Sigmoid colon (tissue), 7 donors: ENCODE measurements around the gene KCTD19. TPM values are rescaled to one million over a fixed set of nuclear protein-coding genes. Genes with fewer than 3 reads are reported as not detected.

ENCODE experiments used
- DNase-seq: peaks from one replicate; pipeline ENCODE4 v3.0.0-alpha.2; 2019
- H3K27ac ChIP-seq, 4 donors: fragments of 200-600 bp; sonication (generic); one replicate each; pipeline ENCODE4 v1.5.1; 2016 to 2019; ENCODE audit warnings: mild to moderate bottlenecking in 1 of 4
- H3K27me3 ChIP-seq, 3 donors: fragments of 200-600 bp; sonication (generic); one replicate each; pipeline ENCODE4 v1.5.1; 2019; ENCODE audit warnings: mild to moderate bottlenecking in 1 of 3
- H3K36me3 ChIP-seq, 4 donors: fragments of 200-600 bp; sonication (generic); one replicate each; pipeline ENCODE4 v1.5.1; 2016 to 2019
- H3K4me1 ChIP-seq, 4 donors: fragments of 200-600 bp; sonication (generic); one replicate each; pipeline ENCODE4 v1.5.1; 2017 to 2019
- H3K4me3 ChIP-seq, 4 donors: fragments of 200-600 bp; sonication (generic); one replicate each; pipeline ENCODE4 v1.5.1; 2017 to 2019; ENCODE audit warnings: mild to moderate bottlenecking in 2 of 4, moderate library complexity in 1 of 4
- H3K9me3 ChIP-seq, 4 donors: fragments of 200-600 bp in 3 of 4; sonication (generic) in 3 of 4; one replicate each; pipeline versions ENCODE4 v1.5.1 to v1.6.1; 2013 to 2019
- EP300 ChIP-seq, 4 donors: sonication (generic); formaldehyde crosslinking; IDR thresholded peaks; one replicate each; pipeline ENCODE4 v1.6.1; 2017; ENCODE audit warnings: antibody characterized with exemption in 4 of 4
- POLR2A ChIP-seq, 2 donors: fragments of 450-650 bp; IDR thresholded peaks; one replicate each; pipeline ENCODE4 v1.6.1; 2016; ENCODE audit warnings: antibody characterized with exemption in 2 of 2, mild to moderate bottlenecking in 2 of 2, moderate library complexity in 2 of 2
- POLR2AphosphoS5 ChIP-seq, 4 donors: sonication (generic); formaldehyde crosslinking; IDR thresholded peaks; one replicate each; pipeline ENCODE4 v1.6.1; 2017; ENCODE audit warnings: antibody characterized with exemption in 4 of 4
- WGBS, 2 donors: extraction: QIAGEN DNeasy Blood & Tissue Kit; methylation state at CpG; one replicate each; pipeline ENCODE4 v1.1.7; 2013; 5-methylcytosine and 5-hydroxymethylcytosine counted together
- intact Hi-C: fragments of 100-400 bp; cut with DNase I; formaldehyde crosslinking; loops from one replicate; pipeline ENCODE4 v1.15.1; 2023
- polyA plus RNA-seq, 3 donors: library from polyadenylated mRNA; stranded (reverse); fragments of 200-250 nt; gene quantifications; one replicate each; pipeline ENCODE4 v1.2.3, GENCODE V29; 2013
- total RNA-seq, 4 donors: library from RNA; depleted of rRNA; stranded (reverse); fragments of >200 nt; gene quantifications; one replicate each; pipeline ENCODE4 v1.1.0, GENCODE V29; 2016
- TF ChIP-seq, protein P1 (sequence below), 4 experiments: fragments of 450-650 bp in 3 of 4; fragments of 200-600 bp in 1 of 4; IDR thresholded peaks; one replicate each; pipeline ENCODE4 v1.5.1; 2016 to 2019; ENCODE audit warnings: antibody characterized with exemption in 4 of 4, mild to moderate bottlenecking in 3 of 4, moderate library complexity in 2 of 4
- donor health status: healthy with polysubstance abuse.
- donor health status: Bipolar disorder and iron deficiency.
- donor health status: healthy.

The KCTD19 gene
- total and polyA plus RNA-seq, 7 donors = under 0.01 to 0.04 TPM; not detected in 5

DNA sequence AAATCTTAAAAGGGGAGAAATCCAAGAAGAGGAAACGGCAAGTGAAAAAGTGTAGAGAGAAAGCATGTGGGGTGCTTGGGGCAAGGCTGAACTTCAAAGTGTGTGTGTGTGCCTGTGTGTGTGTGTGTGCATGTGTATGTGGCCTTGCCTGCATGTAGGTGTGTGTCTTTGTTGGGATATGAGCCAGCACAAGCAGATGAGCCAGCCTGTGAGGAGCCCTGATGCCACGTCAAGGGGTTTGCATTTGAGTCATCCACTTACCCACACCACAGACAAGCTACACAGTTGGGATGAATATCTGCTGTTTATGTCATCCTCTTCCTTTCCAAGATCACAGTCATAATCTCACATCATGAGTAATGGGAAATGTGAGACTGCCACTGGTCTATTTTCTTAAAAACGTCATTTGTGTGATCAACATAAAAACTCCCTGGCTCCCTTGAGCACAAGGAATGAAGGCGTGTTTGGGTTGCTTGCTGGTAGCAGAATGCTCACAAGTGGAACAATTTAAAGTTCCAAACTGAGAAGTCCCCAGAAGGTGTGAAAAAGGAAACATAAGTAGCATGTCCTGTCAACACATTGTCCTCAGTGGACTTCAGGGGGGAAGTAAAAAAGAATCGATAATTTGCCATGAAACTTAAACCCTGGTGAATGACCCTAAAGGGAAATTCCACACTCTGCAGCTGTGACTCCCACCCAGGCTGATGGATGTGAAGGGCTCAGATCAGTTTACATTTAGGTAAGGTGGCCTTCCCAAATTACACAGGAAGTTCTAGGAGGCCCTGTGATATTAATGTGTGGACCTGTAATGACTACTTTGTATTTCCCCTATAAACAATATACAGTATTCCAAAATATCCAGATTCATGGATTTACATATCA, 14.7 kb downstream of the KCTD19 start:
- Histone ChIP-seq H3K36me3 (no peaks in the 10 kb centered on the region), H3K9me3 (no peaks in the 10 kb centered on the region), H3K27ac (peak overlapping the region in 3 of 4 donors; percentile 2 to 51 (median 26)), H3K27me3 (no peaks in the 10 kb centered on the region), H3K4me3 (no peak overlapping the region), H3K4me1 (no peaks in the 10 kb centered on the region)
- DNase-seq = no peak
- TF ChIP-seq EP300 (IDR thresholded peaks at IDR 0.05) (no peak), POLR2AphosphoS5 (IDR thresholded peaks at IDR 0.05) (peak in 1 of 4 donors; percentile 51)
- WGBS, 2 donors = 59 to 75% methylated on average over 5 of the region's 5 CpGs
- intact Hi-C loops = no loop called here

DNA sequence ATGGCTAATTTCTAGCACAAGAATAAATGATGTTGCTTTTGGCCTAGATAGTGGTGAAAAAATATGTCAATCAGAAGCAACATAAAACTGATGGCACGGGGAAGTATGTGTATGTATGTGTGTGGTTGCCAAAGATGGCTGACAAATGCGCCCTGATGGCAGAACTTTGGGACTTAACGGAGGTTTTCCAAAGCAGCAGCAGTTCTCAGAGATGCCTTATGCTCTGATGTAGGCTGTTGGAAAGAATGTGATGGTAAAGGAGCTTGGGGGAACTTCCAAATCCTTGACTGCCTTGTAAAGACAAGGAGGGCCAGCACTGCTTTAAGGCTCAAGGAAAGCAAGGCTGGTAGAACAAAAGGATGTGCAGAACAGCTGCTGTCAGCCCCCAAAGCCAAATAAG, 16.0 kb downstream of the KCTD19 start:
- no peaks in the 10 kb centered on the region for H3K36me3 ChIP-seq
- H3K4me1 ChIP-seq = no peaks in the 10 kb centered on the region
- H3K9me3 ChIP-seq = no peaks in the 10 kb centered on the region
- H3K27ac ChIP-seq = no peak overlapping the region
- H3K27me3 ChIP-seq = no peaks in the 10 kb centered on the region
- TF ChIP-seq POLR2A (IDR thresholded peaks at IDR 0.05) (no peak), EP300 (IDR thresholded peaks at IDR 0.05) (no peak)
- intact Hi-C loops = no loop called here
- WGBS, 2 donors = 94% methylated on average over 3 of the region's 3 CpGs
- H3K4me3 ChIP-seq = no peak overlapping the region
- DNase-seq = no peak

DNA sequence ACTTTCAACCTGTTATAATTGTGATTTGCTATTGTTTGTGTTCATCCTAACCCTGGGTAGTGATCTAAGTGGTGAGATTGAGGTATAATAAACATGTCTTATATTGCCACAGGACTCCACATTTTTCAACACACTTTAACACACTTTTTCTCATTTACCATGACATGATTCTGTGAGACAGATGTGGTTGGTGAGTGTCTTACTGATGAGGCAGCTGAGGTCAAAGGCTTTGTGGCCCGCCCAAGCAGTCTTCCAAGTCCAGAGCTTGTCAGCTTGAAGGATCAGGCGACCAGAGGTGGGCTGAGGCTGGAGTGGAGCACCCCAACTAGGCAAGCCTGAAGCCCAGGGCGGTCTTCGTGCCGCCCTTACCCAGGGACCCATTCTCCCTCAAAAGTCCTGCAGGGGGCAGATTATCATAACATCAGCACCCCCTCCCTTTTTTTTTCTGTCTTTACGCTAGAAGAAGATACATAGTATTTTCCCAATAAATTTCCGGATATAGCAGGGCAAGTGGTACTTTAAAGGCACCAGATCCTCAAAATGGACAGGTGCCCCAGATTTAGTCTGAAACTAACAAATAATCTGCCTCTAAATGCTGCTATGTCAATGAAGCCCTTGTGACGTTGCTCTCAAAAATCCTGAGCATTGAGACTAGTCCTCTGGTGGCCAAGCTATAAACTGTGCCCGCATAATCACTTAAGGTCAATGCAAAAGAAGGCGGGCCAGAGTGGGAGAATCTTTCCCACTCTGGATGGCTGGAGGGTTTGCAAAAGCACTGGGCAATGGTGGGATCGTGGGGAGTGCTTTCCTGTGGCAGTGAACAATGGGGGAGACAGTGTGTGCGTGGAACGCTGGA, 21.1 kb downstream of the KCTD19 start:
- DNase-seq = no peak
- 92 to 94% methylated on average over 13 of the region's 13 CpGs for whole genome bisulfite sequencing, 2 donors
- TF ChIP-seq POLR2A (IDR thresholded peaks at IDR 0.05) (no peak), POLR2AphosphoS5 (IDR thresholded peaks at IDR 0.05) (no peak), EP300 (IDR thresholded peaks at IDR 0.05) (no peak)
- TF ChIP-seq, protein P1, sequence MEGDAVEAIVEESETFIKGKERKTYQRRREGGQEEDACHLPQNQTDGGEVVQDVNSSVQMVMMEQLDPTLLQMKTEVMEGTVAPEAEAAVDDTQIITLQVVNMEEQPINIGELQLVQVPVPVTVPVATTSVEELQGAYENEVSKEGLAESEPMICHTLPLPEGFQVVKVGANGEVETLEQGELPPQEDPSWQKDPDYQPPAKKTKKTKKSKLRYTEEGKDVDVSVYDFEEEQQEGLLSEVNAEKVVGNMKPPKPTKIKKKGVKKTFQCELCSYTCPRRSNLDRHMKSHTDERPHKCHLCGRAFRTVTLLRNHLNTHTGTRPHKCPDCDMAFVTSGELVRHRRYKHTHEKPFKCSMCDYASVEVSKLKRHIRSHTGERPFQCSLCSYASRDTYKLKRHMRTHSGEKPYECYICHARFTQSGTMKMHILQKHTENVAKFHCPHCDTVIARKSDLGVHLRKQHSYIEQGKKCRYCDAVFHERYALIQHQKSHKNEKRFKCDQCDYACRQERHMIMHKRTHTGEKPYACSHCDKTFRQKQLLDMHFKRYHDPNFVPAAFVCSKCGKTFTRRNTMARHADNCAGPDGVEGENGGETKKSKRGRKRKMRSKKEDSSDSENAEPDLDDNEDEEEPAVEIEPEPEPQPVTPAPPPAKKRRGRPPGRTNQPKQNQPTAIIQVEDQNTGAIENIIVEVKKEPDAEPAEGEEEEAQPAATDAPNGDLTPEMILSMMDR (IDR thresholded peaks at IDR 0.05) = no peak
- no peaks in the 10 kb centered on the region for H3K4me1 ChIP-seq
- H3K36me3 ChIP-seq = no peaks in the 10 kb centered on the region
- no peak overlapping the region for H3K4me3 ChIP-seq
- H3K9me3 ChIP-seq = no peaks in the 10 kb centered on the region
- H3K27me3 ChIP-seq = no peaks in the 10 kb centered on the region
- H3K27ac ChIP-seq = no peak overlapping the region
- intact Hi-C loops = no loop called here

DNA sequence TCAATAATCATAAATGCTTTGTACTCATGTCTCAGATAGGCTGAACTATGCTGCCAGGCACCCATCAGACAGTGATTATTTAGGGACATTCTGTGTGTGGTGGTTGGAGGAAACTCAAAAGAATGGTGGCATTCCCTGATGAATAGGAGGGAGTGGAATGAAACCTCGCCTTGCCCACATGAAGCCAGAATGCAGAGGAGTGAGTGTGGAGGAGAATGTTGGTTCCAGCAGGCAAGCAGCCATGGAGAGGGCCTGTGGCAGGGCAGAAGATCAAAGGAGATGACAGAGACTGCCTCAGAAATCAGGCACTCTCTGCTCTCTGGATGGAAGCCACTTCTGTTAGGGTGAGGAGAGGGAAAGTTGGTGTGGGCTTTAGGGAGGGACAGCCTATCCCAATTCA, 22.5 kb downstream of the KCTD19 start:
- Histone ChIP-seq H3K27me3 (no peaks in the 10 kb centered on the region), H3K36me3 (no peaks in the 10 kb centered on the region), H3K4me1 (no peaks in the 10 kb centered on the region), H3K27ac (no peak overlapping the region), H3K4me3 (no peak overlapping the region), H3K9me3 (no peaks in the 10 kb centered on the region)
- 83% methylated on average over 1 of the region's 1 CpG for WGBS, 2 donors
- intact Hi-C loops = no loop called here
- no peak for TF ChIP-seq EP300 (IDR thresholded peaks at IDR 0.05)
- TF ChIP-seq, protein P1 (IDR thresholded peaks at IDR 0.05) = no peak
- no peak for TF ChIP-seq POLR2AphosphoS5 (IDR thresholded peaks at IDR 0.05)
- no peak for TF ChIP-seq POLR2A (IDR thresholded peaks at IDR 0.05)
- DNase-seq = no peak

DNA sequence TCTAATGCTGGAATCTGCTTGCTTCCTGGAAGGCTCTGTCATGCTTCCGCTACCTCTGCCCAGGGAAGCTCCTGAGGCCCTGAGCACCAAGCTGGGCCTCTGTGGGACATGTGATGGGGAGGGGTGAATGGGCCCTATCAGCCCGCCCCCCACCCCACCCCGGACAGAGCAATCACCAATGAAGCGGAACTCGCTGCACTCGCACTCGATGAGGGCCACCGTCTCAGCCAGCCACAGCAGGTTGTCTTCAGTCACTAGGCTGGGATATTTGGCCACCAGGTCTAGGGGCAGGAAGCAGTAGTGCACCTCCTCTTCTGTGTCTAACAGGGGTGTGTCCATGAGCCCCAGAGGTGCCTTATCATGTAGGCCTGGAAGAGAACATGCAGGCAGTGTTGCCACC, 23.6 kb downstream of the KCTD19 start:
- Histone ChIP-seq H3K27me3 (no peaks in the 10 kb centered on the region), H3K27ac (no peak overlapping the region), H3K4me1 (no peaks in the 10 kb centered on the region), H3K9me3 (no peaks in the 10 kb centered on the region), H3K36me3 (no peaks in the 10 kb centered on the region), H3K4me3 (no peak overlapping the region)
- TF ChIP-seq, protein P1 (IDR thresholded peaks at IDR 0.05) = no peak
- no peak for TF ChIP-seq EP300 (IDR thresholded peaks at IDR 0.05)
- no peak for TF ChIP-seq POLR2A (IDR thresholded peaks at IDR 0.05)
- 89 to 92% methylated on average over 8 of the region's 8 CpGs for WGBS, 2 donors
- intact Hi-C loops = no loop called here
- no peak for DNase-seq
